ENCODE results near the gene RGS3.
A peak's percentile ranks its signal among the peaks of the same experiment; 100 is the strongest.

RGS3 gene

DNA sequence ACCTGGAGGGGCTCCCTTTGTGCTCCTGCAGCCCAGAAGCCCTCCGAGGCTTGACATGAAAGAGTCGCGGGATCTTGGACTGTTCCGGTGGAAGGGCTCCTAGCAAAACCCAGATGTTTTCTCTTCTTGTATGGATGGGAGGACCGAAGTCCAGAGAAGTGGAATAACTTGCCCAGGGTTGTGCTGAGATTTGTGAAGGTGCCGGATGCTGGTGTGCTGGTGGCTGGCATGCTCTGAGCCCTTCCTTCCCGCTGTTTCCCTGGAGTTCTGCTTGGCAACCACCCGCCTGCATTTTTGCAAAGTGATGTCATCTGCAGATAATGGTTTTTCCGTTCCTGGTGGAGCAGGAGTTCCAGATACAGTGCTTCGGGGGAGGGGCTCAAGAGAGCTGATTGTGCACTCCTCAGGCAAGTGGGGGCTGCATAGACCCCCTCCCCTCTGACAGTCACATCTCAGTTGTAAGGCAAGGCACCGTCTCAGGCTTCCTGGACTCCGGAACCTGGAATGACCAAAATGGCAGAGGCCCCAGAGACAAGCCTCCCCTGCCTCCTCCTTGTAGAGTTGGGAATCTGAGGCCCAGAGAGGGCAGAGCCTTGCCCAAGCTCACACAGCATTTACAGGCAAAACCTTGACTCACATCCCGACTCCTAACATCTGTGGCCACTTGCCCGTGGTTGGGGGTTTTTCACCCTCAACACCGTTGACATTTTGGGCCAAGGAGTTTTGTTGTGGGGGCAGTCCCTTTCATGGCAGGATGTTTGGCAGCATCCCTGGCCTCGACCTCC is 157.0 kb downstream of the RGS3 start:
- DNase-seq (peak; percentile 76), ATAC-seq (peak; percentile 42)

DNA sequence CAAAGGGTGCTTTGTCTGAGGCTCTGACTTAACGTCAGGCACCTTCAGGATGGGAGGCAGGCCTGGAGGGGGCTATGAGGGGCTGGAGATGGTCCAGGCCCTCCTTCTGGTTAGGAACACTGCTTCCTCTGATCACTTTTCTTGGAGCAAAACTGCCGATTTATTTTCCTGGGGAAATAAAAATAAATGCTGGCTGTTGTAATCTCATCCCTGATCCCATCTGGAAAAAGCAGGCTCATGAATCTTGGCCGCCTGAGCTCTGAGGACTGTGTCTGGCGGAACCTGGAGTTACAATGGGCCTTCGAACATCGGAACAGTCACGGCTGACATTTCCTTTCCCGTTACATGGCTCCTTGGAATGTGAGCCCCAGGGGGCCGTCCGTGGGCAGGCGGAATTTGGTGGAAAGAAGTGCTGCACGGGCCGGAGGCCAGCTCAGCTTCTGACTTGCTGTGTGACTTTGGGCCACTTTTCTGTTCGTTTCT is 157.8 kb downstream of the RGS3 start:
- no peak for ATAC-seq
- no peak for DNase-seq

DNA sequence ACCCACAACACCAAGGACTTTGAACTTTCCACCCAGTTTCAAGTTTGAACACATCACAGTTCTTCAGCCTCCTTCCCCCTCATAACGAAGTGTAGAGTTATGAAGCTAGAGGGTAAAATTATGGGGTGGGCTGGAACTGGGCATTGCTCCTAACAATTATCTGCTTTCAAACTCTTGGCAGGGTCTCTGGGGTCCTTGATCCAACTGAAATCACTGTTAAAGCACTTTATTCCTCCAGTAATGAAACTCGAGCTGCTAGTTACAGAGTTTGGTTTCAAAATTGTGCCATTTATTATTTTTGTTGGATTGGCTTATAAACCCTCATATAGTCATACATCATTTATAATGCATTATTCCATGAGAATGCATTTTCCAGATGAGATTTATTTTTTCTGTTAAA is 158.5 kb downstream of the RGS3 start:
- DNase-seq (no peak), ATAC-seq (no peak)

DNA sequence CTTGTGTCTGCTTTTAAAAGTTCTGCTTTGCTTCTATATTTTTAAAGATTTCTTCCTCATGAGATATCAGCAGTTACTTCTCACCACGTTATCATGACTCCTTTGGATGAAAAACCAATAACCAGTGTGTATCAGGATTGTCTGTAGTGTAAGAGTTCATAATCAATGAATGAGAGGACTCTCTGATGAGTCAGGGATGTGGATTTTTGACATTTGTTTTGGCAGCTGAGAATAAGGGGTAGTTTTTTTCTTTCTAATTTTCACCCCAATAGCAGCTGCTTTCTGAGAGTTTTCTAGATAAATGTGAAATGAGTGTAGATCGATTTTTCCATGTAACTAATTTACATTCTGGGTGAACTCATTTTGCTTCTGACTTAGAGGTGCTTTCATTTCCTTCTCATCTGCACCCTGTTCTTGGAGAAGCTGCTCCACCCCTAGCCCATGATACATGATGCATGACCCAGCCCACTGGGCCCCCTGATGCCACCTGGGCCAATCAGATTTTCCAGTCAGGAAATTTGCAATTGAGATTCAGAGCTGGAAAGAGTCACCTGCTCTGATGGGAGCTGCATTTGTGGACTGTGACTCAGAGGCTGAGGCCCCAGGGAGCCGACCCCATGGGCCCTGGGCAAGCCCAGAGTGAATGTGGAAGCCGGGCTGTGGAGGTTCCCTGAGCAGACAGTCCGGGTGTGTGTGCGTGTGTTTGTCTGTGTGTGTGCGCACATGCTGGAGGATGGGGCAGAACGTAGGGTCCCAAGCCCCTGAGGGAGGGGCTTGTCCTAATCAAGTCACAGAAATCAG is 159.3 kb downstream of the RGS3 start:
- ATAC-seq (peak; percentile 94), DNase-seq (peak; percentile 78)

DNA sequence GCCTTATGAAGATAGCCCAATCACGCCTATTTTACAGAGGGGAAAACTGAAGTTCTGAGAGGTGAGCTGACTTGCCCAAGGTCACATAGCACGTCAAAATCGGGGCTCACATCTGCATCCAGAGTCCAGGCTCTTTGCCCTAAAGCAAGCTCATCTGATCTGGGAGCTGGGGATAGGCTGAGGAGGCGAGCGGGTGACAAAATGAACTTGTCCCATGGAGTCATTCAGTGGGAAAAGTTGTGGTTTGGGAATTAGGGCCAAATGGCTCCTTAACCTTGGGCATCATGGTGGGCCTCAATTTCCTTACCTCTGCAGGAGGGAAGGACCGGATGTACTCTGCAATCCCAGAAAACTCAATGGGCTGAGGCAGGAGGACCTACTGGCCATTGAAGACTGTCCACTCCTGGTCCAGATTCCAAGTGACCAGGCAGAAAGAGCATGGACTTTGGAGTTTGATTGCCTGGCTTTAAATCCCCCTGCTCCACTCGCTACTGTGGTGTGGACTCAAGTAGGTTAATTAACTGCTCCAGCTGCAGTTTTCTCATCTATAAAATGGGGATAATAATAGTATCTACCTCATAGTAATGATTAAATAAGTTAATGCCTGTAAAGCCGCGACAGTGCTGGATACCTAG is 160.4 kb downstream of the RGS3 start:
- no peak for ATAC-seq

DNA sequence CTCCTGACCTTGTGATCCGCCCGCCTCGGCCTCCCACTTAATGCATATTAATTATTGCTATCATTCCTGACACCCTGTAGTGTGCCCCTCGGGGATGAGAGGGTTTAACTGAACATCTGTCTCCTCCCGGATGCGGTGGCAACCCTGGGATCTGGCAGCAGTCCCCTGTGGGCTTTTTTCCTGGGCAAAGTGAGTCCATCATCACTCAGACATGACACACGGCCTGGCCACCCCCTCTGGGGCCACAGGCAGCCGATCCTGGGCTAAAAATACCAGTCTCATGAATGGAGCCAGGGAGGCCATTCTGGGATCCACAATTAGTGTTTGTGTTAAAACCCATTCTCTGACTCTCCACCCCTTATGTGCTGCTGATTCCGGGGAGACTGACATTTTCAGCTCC is 161.2 kb downstream of the RGS3 start:
- no peak for ATAC-seq
- no peak for DNase-seq

More for the DNA sequence above, 160.4 kb downstream of the RGS3 start:
- DNase-seq = no peak

DNA sequence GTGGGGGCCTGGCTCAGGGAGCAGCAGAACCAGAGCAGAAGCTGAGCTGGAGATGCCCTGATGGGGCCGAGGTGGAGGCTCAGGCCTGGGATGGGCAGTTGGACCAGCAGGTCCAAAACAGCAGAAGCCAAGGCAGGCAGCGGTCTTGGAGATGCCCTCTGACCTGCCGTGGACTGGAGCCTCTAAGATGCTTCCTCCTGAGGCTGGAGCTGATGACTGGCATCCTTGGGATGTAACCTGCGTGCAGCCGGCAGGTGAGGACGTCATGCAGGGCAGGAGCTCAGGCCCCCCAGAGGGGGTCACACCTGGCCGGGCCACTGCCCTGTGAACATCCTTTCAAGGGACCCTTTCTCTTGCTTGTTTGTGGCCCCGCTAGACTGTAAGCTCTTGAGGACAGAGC is 162.0 kb downstream of the RGS3 start:
- ATAC-seq = no peak
- DNase-seq = no peak

DNA sequence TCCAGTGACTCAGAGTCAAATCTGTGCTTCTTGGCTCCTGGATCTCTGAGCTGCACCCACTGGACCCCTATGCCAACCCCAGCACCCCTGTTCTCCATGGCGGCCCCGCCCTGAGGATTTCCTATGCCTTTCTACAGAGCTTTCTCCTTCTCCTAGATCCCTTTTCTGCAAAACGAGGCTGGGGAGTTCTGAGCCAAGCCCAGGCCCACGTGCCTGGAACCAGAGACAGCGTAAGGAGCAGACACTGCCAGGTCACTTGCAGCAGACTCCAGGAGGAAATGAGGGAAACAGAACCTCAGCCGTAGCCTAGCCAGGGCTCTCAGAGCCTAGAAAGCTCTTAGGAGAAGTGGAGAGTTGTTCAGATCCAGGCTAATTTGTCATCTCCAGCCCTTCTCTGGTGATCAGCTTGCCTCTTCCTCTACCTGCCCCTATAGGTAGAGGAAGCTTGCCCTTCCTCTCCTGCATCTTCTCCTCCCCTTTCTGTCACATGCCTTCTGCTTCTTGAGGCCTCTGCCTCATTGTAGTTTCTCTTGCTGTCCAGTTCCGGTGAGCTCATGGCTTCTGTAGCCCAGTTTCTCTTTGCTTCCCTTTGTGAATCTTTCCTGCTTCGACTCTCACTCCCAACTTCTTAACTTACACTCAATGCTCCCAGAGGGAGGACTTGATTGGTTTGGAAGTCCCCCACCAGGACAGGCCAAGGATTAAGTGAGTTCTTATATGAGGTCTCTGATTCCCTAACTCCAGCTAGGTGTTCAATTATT is 163.4 kb downstream of the RGS3 start:
- ATAC-seq (no peak), DNase-seq (no peak)

DNA sequence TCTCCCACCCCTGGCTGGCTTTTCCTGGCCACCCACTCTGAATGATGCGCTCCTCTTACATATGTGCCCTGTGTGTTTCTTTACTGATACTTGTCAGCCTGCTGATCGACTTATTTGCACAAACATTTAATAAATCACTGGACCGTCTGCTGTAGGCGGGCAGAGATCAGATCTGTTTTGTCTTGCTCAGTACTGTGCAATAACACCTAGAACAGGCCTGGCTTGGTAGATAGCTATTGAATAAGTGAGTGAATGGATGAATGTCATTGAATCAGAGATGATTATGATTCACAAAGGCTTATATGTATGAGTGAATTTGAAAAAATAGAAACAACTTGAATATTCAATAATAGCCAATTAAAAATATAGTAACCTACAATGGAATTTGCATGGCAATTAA is 165.1 kb downstream of the RGS3 start:
- DNase-seq (no peak), ATAC-seq (no peak)

DNA sequence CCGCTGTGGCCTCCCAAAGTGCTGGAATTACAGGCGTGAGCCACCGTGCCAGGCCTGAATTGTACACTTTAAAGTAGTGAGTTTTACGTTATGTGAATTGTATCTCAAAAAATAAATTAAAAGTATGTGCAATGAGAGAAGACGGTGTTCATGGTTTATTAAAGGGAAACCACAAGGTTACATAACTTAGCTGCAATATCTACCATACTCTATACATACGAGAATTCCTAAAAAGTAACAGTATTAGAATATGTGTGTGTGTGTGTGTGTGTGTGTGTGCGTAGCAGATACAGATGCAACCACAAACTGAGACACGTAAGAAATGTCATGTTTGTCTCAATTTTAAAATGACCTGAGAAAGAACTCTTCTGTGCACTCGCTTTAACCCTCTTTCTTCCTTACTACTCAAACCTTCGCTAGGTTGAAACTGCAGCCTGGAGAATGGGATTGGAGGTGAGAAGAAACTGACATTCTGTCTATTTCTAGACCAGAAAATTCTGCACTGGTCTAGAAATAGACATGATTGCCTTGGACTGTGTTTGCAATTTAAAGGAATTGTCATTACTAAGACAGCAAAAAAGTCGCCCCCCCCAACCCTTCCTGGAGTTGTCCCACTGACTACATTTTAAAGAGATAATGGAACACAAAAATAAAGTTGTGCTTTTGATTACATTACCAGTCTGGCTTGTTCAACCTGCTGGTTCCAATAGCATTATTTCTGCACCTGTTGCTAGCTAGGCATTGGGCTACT is 167.0 kb downstream of the RGS3 start:
- ATAC-seq = no peak
- DNase-seq = no peak

DNA sequence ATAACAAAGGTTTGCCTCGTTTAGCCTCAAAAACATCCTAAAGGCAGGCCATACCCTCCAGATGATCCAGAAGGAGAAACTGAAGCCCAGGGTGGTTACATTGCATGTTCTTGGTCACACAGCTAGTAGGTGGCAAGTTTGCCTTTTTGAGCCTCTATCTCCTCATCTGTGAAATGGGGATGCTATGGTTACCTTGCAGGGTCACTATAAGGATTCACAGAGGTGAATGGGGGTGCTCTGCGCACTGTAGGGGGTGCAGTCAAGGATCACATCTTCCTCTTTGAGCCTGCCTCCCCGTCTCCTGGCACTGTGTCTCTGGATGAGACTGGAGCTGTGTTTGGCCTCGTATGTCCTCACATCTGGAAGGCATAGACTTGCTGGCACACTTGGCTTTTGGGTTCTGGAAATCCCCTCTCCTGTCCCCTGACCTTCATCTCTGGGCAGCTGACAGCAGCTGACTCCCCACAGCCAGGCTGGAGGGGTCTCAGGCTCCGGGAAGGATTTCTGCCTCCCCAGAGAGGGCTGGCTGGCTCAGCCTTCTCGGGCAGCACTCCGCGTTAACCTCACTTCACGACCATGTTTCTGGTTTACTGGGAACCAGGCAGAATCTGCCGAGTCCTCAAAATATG is 167.7 kb downstream of the RGS3 start:
- no peak for DNase-seq
- ATAC-seq = no peak

DNA sequence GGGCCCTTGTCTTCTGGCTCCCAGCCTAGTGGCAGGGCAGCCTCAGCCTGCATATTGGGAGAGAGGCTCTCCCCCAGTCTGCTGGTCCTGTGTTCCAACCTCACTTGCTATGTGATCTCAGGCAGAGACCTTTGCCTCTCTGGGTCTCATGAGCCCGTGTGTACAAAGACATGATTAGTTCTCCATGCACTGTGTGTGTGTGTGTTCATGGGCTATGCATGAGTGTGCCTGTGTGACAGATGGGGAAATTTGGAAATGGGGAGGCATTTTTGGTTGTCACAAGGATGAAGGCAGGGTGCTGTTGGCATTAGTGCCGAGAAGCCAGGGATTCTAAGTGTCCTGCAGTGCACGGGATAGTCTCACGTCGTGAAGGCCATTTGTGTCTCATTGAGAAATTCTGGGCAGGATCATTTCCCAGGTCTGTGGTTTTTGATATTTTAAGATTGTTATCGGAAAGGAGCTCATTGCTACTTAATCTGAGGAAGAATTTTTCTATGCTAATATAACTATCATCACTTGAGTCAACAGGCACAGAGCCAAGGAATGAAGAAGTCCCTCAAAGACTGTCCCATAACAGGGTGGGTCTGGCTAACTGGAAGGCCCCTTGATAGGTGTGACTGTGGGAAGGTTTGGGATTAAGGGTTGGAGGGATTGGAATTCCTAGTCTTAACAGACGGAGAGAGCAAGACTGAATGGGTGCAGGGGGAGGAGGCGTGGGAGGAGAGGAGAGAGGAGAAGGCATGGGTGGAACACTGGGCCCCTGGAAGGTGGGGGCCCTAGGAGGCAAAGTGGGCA is 168.5 kb downstream of the RGS3 start:
- DNase-seq = no peak

DNA sequence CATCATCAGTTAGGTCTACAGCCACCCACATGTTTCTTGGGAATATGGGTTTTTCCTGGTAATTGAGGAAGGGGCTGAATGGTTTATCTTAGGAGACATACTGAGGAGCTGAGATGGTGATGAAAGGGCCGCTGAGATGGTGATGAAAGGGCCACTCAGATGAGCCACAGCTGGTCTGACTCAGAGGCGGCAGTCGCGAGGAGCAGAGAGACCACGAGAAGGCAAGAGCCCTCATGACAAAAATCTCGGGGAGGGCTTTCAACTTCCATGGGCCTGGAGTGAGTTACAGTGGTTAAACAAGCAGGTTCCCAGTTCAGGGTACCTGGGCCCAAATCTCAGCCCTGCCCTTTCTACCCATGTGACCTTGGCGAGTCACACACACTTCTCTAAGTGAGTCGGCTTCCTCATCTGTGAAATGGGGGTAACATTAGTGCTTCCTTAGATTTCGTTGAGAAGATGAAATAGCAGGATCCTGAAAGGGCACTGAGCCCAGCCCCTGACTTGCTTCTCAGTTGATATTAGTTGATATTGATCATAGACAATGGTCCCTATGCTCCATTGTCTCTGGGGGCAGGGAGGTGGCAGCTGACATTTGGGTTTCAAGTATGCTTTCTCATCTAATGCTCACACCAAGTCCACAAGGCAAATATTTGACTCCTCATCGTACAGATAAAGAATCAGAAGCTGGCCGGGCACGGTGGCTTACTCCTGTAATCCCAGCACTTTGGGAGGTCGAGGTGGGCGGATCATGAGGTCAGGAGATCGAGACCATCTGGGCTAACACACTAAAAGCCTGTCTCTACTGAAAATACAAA is 169.5 kb downstream of the RGS3 start:
- ATAC-seq (peak; percentile 75), DNase-seq (peak; percentile 37)

More for the DNA sequence above, 168.5 kb downstream of the RGS3 start:
- no peak for ATAC-seq

DNA sequence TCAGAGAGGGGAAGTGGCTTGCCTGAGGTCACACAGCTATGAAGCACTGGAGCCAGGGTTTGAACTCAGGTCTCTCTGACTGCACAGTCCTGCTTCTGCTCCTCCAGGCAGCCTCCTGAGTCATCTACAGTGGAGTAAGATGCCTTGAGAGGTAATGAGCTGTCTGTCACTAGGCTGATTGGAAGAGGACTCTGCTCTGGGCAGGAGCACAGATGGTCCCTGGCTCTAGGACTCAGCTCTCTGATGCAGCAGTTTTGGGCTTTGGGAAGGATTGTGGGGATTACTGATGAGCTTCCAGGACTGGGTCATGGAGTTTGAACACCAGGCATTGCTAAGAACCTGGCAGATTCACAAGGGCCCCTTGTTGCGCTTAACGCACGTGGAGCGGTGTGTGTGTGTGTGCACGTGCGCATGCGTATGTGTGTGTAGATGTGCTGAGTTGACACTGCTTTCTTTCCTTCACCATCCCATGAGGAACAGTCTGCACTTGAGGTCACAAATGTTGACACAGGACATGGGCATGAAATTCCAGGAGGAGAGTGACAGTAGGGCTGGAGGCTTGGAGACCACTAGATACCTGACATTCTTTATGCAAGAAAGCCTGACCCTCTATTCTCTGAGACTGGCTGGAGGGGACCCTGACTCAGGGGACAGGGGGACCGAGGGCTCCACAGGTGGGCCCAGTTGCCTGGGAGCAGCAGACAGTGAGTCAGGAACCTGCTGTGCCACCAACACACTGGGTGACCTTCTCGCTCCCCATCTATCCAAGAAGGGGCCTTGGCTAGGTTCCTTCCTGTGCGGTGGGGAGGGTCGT is 170.5 kb downstream of the RGS3 start:
- ATAC-seq (peak; percentile 34), DNase-seq (peak; percentile 6)

DNA sequence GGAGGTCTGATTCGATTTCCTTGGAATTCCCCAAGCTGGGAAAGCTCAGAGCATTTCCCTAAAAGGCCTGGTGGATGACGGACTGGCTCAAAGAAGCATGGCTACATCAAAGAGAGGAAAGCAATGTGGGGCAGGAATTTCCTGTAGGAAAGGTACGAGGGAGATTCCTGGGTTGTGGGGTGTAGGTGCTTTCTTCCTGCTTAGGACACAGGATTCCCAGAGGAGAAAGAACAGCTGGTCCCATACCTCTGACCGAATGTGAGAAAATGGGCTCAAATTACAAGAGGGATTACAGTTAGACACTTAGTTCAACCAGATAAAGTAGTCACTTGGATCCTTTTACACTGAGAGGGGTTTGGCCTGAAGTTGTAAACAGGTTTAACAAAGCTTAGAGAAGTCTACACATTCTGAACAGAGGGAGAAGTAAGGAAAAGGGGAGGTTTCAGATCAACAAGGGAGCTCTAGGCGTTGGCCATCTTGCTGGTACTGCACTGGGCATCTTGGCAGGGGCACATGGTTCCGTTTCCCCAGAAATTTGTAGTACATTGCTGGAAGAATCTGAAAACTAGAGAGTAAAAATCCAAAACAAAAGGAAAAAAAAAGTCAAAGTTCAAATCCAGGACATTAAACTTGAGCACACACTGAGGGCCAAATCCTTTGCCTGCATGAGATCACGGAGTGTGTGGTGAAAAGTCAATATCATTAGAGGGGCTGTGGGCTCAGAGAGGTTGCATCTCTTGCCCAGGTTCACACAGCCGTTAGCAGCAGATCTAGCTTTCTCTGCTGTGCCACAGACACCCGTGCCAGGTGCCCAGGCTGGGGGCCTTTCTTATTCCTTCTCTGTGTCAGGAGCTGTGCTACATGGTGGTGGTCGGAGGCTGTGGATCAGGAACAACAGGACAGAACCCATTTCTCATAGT is 171.3 kb downstream of the RGS3 start:
- no peak for ATAC-seq
- DNase-seq = peak; percentile 2

DNA sequence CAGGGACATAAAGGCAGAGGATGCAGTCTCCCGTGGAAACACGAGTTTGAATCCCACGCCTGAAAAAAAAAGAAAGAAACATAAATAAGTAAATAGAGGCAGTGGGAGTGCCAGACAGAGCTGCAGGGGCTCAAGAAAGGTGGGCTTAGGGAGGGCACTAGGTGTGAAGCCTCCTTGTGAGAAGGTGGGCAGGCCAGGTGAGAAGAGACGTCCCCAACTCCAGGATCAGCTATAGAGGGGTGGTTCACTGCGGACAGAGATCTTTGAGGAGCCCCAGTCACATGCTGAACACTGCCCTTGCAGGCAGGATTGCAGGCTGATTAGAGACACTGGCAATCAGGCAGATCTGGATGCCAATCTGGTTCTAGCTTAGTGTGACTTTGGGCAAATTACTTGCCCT is 172.1 kb downstream of the RGS3 start:
- DNase-seq (no peak), ATAC-seq (no peak)

DNA sequence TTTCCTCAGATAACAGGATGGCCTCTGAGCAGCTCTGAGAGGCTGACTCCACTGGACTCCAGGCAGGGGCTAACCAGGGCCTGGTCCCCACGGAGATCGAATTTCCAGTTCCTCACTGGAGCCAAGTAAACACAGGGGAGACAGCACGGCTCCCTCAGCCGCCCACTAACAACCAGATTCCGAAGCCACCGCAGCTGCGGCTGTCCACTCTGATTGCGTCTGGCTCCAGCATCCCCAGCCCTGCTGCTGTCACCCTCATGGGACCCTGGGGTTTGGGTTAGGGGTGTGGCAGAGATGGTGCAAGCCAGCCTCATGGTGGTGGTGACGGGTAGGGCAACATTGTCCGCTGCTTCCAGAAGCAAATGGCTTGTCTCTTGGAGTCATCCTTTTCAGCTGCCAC is 172.6 kb downstream of the RGS3 start:
- no peak for DNase-seq
- no peak for ATAC-seq

Data from stimulated activated naive CD8-positive, alpha-beta T cell treated with anti-CD3 and anti-CD28 coated beads, Interleukin-15, Interleukin-2, amounts not matched to agents 100 U/mL and 50 U/mL, for 24 hours (primary cell).